Measurements from ENCODE around the gene LYPD6B.

DNA sequence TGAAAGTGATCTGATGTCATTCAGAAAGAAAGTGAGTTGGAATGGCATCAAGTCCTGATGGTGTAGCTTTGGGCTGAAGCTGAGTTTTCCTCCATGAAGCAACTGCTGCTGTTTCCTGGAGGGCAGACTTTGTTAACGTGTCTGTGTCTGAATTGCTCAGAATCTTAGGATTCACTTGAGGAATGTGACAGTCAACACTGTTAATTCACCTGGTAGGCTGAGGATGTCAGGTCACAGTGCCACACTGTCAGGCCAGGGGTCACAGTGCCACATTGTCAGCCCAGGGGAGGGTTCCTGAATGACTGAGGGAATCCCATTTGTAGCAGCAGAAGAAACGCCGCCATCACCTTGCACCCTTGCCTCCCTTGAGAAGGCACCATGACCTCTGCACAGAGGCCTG is 39.4 kb downstream of the LYPD6B start:
- TF ChIP-seq, protein P1, sequence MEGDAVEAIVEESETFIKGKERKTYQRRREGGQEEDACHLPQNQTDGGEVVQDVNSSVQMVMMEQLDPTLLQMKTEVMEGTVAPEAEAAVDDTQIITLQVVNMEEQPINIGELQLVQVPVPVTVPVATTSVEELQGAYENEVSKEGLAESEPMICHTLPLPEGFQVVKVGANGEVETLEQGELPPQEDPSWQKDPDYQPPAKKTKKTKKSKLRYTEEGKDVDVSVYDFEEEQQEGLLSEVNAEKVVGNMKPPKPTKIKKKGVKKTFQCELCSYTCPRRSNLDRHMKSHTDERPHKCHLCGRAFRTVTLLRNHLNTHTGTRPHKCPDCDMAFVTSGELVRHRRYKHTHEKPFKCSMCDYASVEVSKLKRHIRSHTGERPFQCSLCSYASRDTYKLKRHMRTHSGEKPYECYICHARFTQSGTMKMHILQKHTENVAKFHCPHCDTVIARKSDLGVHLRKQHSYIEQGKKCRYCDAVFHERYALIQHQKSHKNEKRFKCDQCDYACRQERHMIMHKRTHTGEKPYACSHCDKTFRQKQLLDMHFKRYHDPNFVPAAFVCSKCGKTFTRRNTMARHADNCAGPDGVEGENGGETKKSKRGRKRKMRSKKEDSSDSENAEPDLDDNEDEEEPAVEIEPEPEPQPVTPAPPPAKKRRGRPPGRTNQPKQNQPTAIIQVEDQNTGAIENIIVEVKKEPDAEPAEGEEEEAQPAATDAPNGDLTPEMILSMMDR (IDR thresholded peaks at IDR 0.05; ENCODE audit: low read depth, low read length, missing input control) = no peak
- TF ChIP-seq, protein P2, sequence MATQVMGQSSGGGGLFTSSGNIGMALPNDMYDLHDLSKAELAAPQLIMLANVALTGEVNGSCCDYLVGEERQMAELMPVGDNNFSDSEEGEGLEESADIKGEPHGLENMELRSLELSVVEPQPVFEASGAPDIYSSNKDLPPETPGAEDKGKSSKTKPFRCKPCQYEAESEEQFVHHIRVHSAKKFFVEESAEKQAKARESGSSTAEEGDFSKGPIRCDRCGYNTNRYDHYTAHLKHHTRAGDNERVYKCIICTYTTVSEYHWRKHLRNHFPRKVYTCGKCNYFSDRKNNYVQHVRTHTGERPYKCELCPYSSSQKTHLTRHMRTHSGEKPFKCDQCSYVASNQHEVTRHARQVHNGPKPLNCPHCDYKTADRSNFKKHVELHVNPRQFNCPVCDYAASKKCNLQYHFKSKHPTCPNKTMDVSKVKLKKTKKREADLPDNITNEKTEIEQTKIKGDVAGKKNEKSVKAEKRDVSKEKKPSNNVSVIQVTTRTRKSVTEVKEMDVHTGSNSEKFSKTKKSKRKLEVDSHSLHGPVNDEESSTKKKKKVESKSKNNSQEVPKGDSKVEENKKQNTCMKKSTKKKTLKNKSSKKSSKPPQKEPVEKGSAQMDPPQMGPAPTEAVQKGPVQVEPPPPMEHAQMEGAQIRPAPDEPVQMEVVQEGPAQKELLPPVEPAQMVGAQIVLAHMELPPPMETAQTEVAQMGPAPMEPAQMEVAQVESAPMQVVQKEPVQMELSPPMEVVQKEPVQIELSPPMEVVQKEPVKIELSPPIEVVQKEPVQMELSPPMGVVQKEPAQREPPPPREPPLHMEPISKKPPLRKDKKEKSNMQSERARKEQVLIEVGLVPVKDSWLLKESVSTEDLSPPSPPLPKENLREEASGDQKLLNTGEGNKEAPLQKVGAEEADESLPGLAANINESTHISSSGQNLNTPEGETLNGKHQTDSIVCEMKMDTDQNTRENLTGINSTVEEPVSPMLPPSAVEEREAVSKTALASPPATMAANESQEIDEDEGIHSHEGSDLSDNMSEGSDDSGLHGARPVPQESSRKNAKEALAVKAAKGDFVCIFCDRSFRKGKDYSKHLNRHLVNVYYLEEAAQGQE (IDR thresholded peaks at IDR 0.05) = no peak
- TF ChIP-seq SP1 (IDR thresholded peaks at IDR 0.05) (no peak), RAD21 (IDR thresholded peaks at IDR 0.05) (no peak), RXRA (IDR thresholded peaks at IDR 0.05) (no peak), JUND (IDR thresholded peaks at IDR 0.05) (no peak), TAF1 (conservative IDR thresholded peaks at IDR 0.05) (no peak), HNF4A (conservative IDR thresholded peaks at IDR 0.05) (no peak)
